ENCODE measurements around the gene ATP5F1A.

DNA sequence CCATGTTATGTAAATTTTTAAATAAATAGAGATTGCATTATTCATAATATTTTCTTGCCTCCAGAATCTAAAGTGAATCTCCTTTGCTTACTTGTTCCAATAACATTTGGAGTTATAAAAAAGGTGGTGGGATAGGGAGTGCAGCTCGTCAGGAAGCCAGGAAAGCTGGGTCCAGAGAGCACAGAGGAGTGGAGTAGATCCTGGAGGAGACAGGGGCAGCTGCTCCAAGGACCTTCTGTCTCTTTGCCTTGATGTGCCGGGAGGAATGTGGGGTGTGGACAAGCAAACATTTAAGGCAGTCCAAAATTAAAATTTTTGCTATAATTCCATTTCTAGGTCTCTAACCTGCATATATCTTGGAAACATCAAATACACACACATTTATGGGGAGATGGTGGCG is 35.4 kb upstream of the ATP5F1A start:
- TF ChIP-seq POLR2A (IDR thresholded peaks at IDR 0.05; ENCODE audit: low read depth, low read length) (no peak), POLR2AphosphoS5 (IDR thresholded peaks at IDR 0.05; ENCODE audit: low read depth, low read length) (no peak), TAF1 (IDR thresholded peaks at IDR 0.05; ENCODE audit: borderline replicate concordance, low read depth, low read length) (no peak)

Measured in GM12892 (cell line).